GM12878 (cell line): ENCODE results near the gene LDLRAD4.

Experiments used
- CTCF ChIP-seq, 3 experiments: IDR thresholded peaks in 2 of 3; conservative IDR thresholded peaks in 1 of 3; 2 replicates each; pipeline ENCODE4 v1.5.1; 2011; ENCODE audit warnings: low read depth in 3 of 3, low read length in 3 of 3, mild to moderate bottlenecking in 3 of 3, control low read depth in 2 of 3, moderate library complexity in 2 of 3, inconsistent platforms in 1 of 3, mixed read lengths in 1 of 3; ENCODE audit not compliant: control insufficient read depth in 2 of 3, insufficient read depth in 1 of 3; ENCODE audit errors: extremely low read depth in 1 of 3
- ESRRA ChIP-seq: IDR thresholded peaks from 2 replicates; pipeline ENCODE4 v1.6.1; 2012; ENCODE audit warnings: mild to moderate bottlenecking, low read length, improper control_type of control experiment
- HCFC1 ChIP-seq: fragments of 150-350 bp; IDR thresholded peaks from 2 replicates; pipeline ENCODE4 v1.6.1; 2014; ENCODE audit warnings: low read length
- KLF5 ChIP-seq: fragments of 450-650 bp; IDR thresholded peaks from 2 replicates; pipeline ENCODE4 v1.6.1; 2014; ENCODE audit warnings: mild to moderate bottlenecking; ENCODE audit not compliant: partially characterized antibody
- MAX ChIP-seq: IDR thresholded peaks from 2 replicates; pipeline ENCODE4 v1.6.1; 2012; ENCODE audit warnings: low read depth, low read length, improper control_type of control experiment
- POLR2A ChIP-seq: IDR thresholded peaks from 2 replicates; pipeline ENCODE4 v1.6.1; 2011; ENCODE audit warnings: low read depth, mild to moderate bottlenecking, low read length
- RAD21 ChIP-seq: IDR thresholded peaks from 2 replicates; pipeline ENCODE4 v1.6.1; 2011; ENCODE audit warnings: mild to moderate bottlenecking, low read depth, low read length, moderate library complexity; ENCODE audit not compliant: insufficient read depth
- TBL1XR1 ChIP-seq: IDR thresholded peaks from 2 replicates; pipeline ENCODE4 v1.6.1; 2012; ENCODE audit warnings: low read depth, low read length, improper control_type of control experiment

- TF ChIP-seq TBL1XR1: no peak
- TF ChIP-seq MAX: no peak
- no peak for TF ChIP-seq CTCF (IDR thresholded peaks at IDR 0.05 in 2 of 3, conservative IDR thresholded peaks at IDR 0.05 in 1 of 3; ENCODE audit: control insufficient read depth in 2 of 3, extremely low read depth in 1 of 3, insufficient read depth in 1 of 3, low read depth in 3 of 3, low read length in 3 of 3)
- no peak for TF ChIP-seq RAD21
- TF ChIP-seq ESRRA: no peak
- no peak for TF ChIP-seq HCFC1
- no peak for TF ChIP-seq POLR2A
- TF ChIP-seq KLF5: no peak
These were observed 287.3 kb downstream of the LDLRAD4 start for GRCh38 chr18:13505780-13506345.
